GM19468 (cell line): ENCODE results near the gene HUNK.

ENCODE experiments used
- ATAC-seq: cut with Tn5 transposase; IDR thresholded peaks from one replicate; pipeline ENCODE4 v1.9.1; 2021; ENCODE audit warnings: mild to moderate bottlenecking, moderate library complexity, moderate number of reproducible peaks; ENCODE audit not compliant: unreplicated experiment; ENCODE audit errors: extremely low read depth

The HUNK gene

DNA sequence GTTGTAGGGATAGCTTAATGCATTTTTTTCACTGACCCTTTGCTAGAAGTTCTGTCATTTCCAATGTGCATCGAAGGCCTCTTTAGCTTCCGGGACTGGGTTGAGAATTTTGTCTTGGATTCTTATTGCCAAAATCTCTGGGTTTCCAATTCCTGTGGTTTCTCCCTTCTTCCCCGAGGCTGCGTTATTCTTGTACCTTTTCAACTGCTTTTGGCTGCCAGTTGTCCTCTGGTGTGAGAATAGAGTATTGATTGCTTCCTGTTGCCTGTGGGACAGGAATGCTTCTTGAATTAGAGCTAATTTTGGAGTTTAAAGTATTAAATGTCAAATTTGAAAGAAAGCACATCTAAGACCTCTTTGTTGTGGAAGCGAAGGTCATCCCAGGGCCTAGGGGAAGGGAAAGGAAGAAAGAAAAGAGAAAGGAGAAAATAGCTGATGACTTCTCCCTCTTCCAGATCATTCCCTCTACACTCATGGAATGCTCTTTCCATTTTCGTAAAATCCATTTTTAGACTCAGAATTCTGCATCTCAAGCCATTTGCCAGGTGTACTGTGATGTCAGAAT, 21.1 kb downstream of the HUNK start:
- no peak for ATAC-seq

DNA sequence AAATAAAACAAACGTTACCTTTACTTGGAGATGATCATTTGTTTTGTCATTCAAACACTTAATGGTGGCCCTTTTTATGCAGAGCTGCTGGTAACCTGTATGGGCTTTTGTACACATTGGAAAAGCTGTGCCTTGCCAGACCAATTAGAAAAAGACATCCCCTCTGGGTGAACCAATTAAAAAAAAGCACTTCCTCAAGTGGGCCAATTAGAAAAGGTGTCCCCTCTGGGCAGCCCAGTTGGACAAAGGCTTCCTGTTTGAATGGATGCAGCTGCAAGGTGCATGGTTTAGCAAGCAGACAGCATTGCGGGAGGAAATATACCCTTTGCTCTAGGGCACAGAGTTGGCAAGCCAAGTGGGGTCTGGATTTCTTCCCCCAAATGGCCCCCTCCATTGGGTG, 21.6 kb downstream of the HUNK start:
- no peak for ATAC-seq

DNA sequence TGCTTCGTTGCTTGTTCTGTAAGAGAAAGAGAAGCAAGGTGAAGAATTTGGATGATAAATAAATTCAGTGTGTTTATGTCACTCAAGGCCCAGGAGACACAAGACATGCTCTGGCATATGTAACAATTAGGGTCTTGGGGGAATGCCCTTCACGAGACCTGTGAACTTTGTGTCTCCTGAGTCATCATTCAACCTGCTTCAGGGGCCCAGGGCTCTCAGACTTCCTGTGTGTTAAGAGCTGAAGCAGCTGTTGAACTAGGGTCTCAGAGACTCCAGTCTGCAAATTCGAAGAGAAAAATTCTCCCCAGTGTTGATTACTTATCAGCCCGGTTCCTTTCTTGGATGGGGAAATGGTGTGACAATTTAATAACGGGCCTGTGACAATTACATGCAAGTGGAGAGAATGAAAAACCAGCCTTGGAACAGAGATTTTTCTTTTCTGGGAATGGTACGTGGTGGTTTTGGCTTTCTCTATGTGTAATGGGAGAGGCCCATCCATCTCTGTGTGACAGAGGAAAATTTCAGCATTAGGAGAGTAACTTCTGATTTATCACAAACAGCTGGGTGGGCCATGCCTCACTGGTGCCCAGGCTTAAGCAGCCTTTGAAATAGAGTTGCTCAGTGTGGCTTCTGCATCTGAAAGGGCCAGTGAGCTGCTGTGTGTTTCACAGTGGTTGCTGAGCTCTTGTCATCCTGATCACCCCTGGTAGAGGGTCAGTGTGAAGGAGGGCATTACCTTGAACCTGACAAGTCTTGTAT, 22.4 kb downstream of the HUNK start:
- ATAC-seq, result no peak

DNA sequence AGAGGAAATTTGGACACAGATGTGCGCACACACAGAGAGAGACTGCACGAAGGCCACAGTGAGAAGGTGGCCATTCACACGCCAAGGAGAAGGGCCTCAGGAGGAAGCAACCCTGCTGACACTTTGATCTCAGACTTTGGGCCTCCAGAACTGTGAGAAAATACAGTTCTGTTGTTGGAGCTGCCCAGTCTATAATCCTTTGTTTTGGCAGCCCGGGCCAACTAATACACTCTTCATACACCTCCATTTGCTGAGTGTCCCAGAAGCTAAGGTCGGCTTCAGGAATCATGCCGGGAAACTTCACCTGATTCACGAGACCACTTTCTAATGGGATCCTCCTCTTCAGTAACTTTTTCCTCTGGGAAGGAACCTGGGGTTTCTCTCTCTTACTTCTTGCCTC, 23.2 kb downstream of the HUNK start:
- ATAC-seq, result no peak

DNA sequence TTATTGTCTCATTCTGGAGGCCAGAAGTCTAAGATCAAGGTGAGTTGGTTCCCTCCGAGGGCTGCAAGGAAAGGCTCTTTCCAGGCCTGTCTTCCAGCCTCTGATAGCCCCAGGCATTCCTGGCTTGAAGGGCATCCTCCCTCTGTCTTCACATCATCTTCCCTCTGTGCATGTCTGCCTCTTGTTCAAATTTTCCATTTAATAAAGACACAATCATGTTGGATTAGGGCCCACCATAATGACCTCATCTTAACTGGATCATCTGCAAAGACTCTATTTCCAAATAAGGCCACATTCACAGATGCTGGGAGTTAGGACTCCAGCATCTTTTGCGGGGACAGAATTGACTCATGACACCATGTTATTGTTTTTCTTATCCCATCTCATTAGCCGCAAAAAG, 24.5 kb downstream of the HUNK start:
- no peak for ATAC-seq

DNA sequence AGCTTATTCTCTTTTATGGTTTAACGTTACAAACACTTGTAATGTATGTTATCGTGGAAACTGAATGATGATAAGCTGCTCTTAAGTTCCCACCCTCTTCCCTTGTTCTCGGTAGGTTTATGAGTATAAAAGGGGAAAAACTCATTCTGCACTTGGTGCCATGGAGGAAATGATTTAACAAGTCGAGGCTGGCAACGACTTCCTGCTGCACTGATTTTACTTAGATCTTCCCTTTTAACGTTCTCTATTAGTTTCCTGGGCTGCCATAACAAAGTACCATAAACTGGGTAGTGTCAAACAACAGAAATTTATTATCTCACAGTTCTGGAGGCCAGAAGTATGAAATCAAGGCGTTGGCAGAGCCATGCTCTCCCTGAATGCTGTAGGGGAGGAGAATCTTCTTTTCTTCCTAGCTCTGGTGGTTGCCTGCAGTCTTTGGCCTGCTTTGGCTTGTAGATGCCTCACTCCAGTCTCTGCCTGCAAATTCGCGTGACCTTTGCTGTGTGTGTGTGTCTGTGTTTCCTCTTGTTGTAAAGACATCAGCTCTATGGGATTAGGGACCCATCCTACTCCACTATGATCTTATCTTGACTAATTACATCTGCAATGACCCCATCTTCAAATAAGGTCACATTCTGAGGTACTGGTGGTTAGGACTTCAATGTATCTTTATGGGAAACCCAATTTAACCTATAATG, 26.3 kb downstream of the HUNK start:
- no peak for ATAC-seq

DNA sequence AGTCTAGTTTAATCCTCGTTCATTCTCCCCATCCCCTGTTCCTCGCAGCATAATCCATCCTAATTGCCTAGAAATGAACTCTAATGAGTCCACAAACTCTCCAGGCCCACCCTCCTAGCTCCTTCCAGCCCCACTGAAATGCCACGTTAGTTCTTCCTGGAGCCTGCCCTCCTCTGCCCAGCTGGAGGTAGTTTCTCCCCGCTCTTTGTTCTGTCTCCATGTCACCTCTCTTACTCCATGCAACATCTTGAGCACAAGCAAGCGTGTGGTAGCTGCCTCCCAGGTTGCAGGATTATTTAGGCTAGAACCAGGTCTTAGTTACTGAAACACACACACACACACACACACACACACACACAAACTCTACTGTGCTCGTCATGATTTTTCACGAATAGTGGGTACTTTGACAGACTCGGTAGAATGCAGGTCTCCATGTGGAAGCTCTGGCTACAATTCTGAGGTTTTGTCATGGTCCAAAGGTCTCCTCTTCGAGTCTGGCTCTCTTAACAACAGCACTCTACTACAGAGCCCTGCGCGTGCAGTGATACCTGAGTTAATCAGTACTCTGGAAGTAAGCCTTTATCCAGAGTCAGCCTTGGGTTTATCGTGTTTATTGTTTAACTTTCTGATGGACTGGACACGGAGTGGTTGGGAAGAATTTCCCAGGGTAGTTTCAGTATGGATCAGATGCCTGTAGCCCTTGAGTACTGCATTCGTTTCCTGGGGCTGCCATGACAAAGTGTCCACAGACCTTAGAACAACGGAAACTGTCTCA, 27.5 kb downstream of the HUNK start:
- ATAC-seq, result no peak

- ATAC-seq, result no peak
These were observed 28.5 kb downstream of the HUNK start for GRCh38 chr21:31901315-31901714.

DNA sequence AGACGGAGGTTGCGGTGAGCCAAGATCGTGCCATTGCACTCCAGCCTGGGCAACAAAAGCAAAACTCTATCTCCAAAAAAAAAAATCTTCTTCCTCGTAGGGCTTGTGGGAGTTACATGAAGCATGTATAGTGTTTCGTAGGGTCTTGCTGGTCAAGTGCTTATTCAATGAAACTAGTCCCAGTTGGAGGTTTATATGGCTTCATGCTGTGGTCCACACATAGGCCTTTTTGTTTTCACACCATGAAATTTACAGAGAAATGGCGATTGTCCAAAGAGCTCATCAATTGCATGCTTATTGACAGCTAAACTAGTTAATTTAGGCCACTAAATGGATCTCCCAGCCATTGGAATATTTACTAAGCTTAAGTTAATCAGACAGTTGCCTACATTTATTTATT, 29.6 kb downstream of the HUNK start:
- no peak for ATAC-seq

GRCh38 chr21:31903896-31904295, 31.1 kb downstream of the HUNK start:
- no peak for ATAC-seq

DNA sequence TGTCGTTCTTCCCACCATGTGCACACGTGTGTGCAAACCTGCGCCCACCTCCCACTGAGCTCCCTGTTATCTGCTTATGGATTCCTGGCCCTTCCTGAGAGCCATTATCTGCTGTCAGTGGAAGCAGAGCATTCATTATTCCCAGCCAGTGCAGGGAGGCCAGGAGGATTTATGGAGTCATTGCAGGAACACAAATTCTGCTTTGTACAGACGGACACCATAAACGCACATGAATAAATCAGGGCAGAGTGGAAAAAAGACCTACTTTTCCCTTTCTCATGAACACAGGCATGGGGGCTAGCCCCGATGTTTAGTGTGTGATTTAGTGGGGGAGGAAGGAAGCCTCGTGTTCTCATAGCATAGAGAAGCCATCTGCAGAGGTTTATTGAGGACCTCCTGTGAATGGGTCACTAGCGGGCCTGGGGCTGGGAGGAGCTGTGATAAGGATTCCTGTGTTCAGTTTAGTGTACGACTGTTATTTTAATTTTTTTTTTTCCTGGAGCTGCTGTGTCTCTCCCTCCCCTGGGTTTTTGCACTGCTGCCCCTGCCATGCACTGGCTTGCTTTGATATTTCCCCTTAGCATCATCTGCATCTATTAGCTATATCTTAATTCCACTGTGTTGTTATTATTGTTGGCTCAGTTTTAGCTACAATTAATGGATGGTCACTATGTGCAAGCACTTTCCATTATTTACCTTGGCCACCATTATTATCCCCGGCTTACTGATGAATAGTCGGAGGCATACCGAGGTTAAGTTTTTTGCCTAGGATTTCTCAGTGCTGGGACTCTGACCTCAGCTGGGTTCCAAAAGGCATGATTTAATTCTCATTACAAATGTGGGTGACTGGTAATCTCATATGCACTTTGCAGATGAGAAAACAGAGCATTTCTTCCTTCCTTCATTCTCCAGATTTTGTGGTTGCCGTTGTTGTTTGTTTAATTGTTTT, 33.0 kb downstream of the HUNK start:
- no peak for ATAC-seq

- ATAC-seq, result no peak
These were observed 35.5 kb downstream of the HUNK start for GRCh38 chr21:31908106-31909031.

DNA sequence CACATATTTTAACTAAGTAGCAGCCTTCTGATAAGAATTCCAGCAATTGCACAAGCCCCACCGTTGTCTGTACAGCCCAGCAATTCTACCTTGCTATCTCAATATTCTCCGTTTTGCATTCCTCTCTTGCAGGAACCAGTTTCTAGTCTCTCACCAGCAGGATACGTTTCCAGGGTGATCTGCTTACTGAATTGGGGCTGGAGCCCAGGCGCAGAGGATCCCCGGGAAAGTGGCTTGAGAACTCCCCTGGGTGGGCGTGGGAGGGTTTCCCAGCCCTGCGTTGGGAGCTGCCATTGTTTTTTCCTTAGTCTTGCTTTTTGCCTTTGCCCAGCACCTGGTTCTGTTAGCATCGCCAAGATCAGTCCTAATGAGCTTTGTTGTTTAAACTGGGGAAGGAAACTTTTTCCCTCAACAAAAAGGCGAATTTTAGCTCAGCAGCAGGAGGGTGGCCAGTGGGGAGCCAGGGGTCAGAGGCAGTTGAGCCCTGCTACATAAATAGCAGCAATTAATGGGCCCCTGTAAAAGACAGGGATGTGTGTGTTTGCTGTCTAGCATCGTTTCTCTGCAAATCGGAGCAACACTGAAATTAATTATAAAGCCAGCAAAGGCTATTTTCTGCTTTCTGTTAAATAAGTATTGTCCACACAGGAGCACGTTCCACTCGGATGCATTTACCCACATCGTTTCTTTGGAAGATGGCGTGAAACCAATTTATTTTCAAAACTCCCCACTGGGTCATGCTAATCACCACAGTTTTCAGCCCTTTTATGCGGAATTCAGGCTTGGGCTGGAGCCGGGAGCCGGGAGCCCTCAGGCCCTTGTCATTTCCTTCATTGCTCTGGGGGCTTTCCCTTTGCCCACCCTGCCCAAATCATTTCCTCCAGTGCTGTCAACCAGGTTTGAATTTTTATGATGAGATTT, 36.6 kb downstream of the HUNK start:
- no peak for ATAC-seq

DNA sequence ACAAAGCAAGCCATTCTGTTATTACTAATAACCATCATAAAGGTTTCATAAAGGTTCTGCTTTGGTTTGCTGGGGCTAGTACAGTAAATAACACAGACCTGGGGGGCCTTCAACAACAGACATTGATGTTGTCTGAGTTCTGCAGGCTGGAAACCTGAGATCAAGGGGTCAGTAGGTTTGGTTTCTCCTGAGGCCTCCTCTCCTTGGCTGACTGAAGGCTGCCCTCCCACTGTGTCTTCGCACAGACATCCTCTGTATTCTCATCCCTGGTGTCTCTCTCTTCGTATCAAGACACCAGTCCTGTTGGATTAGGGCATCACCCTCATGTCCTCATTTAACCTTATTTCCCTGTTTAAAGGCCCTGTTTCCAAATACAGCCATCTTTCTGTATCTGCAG, 37.3 kb downstream of the HUNK start:
- no peak for ATAC-seq

GRCh38 chr21:31911138-31911907, 38.5 kb downstream of the HUNK start:
- ATAC-seq, result no peak

- ATAC-seq, result no peak
These were observed 39.7 kb downstream of the HUNK start for GRCh38 chr21:31912501-31912900.

DNA sequence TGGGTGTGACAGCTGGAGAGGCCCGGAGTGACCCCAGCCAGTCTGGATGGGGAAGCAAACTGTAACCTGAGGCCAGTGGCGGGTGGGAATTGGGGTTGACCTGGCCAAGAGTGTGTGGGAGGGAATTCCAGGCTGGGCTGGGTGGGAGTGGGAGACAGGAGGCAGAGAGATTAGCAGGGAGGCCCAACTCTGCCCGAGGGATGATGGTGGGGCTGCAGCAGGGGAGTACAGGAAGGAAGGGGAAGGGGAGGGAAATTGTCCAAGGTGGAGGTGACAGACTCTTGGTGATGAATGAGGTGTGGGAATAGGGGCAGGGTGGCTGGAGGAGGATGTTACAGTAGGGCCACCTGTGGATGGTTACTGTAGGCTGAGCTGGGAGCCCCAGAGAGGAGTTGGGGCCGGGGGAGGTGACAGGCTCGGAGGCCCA, 40.4 kb downstream of the HUNK start:
- no peak for ATAC-seq
